NCI-H774 (cell line): ENCODE data around the gene AGAP1.

Experiments
- DNase-seq: peaks from one replicate; lab custom pipeline; 2025; lab: John Stamatoyannopoulos, UW

Gene AGAP1

DNA sequence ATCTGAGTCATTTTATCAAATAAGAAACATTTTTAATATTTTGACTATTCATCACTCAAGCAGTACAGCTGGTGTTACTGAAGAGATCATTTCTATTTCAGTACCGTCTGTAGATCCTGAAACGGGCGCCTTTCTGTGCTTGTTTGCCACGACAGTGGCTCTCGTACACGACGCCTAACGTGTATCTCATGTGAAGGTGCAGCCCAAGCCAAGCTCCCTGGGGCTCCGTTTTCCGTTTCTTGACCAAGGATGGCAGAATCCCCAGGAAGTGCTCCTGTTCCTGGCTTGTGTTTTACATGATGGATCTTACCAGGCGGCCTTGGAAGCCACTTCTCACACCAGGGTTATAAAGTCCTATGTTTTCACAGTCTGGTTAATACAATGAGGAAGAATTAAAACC lies 353.7 kb downstream of the AGAP1 start:
- no peak for DNase-seq

DNA sequence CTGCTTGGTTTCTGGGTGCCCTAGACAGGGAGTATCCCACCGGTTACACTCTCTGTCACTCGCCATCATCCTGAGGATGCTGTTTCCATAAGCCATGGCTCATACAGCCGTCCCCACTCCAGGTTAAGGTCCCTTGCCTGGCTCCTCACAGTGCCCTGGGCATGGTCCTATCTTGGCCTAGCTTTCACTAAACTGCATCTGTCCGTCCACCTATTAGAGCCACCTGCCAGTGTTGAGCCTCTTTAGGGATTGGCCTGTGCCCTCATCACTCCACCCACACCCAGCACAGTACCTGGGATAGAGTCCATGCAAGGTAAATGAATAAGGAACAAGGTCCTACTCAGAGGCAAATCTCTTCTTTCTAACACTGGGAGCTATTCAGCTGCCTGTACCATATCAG lies 354.2 kb downstream of the AGAP1 start:
- no peak for DNase-seq

DNA sequence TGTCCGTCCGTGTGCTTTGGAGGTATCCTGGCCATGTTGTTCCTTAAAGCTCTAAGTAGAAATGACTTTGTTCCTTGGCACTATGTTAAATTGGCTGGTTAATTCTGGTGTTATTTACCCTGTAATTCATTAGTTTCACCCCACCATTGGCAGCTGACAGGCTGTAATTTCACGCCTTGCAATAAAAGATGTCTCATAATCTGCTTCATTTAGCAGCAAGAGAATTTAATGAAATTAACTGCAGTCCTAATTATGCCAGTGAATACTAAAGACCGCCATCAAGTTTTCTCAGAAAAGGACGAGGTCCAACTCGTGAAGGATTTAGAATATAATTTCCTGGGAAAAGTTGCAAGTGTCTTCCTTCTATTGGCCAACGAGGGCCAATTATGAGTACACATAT lies 355.1 kb downstream of the AGAP1 start:
- DNase-seq = no peak

DNA sequence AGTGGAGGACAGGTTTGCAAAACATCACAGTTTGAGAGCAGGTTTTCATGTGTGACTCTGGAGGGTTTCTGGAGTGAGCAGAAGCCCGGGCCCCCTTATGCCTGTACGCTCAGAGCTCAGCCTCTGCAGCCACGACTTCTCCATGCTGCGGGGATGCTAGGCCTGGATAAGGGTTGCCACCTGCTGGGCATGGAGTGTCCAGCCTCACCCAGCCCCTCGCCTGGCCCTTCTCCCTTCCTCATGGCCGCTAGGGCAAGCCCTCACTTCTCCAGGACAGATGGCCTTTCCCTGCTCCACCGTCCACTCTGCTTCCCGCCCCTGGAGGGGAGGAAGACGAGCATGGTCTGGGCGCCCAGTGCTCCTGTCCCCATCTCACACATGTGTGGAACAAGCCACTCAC lies 355.6 kb downstream of the AGAP1 start:
- no peak for DNase-seq

DNA sequence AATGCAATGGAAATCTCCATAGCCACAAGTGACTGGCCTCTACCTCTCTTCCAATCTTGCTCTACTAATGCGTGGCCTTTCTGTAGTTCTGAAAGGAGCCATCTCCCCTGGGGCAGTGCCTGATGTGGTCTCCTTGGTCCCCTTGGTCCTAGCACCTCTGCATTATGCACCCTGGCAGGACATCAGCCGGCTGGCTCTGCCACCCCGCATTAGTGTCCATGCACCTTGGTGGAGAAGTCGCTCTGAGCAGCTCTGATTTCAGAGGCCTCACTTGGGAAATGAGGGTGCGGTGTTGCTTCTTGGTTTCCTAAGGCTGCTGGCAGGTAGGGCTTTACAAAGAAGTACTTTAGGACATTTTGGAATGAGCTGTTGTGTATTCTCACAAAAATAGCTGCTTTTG lies 356.4 kb downstream of the AGAP1 start:
- no peak for DNase-seq

DNA sequence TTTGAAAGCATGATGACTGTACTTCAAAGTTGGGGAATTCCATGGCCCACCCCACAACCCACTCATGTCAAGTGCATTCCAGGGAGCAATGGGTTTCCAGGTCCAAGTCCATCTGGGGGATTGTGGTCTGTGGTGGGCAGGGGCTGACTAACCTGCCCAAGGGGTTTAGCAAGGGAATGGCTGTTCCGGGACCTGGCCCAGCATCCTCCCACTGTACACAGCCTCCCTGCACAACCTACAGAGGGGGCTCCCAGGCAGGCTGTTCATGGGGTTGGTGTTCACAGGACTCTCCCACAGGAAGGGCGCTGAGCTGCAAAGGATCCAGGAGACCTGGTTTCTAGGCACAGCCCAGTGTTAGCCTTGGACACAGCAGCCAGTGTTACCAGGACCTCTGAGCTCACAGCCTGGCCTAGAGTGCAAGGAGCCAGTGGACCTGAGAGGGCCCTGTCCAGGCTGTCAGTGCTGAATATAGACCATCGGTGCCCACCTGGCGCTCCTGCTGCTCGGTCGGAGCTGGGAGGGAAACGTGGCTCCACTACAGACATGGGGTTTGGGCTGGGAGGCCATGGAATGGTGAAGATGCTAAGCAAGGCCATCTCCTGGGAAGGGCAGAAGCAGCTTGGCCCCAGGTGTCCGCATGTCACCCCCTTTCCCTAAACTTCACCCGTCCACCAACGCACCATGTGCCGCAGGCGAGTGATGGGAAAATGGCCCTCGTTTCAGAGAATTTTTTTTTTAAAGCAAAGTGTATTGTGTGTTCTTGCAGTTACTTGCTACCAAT lies 357.1 kb downstream of the AGAP1 start:
- DNase-seq = no peak

DNA sequence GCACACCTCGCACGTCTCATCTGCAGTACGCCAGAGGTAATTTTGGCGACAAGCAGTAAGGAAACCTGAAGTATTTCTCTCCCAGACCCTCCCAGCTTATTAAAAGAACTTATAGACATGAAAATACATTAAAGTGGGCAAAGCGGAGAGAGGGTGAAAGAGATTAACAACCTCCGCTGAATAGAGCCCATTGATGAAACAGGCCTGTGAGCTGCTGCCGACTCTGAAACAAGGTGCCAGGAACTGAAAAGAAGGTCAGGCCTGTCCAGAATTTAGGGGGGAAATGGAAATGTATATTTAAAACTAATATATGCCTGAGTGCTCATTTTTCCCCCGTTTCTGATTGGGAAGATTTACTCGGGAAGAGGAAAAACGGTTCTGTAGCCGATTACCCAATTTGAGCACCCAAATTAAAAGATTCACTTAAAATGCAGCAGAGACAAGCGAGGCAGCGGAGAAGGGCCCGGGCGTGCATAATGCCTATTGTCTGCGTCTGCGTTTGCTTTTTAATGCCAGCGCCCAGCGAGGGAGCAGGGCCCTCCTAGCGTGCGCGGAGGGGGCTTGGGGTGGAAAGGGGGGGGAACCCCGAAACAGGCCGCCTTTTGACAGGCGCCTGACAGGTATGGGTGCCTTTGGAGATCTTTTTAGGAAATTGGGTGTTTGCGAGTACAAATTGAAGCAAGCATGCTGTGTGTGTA lies 358.1 kb downstream of the AGAP1 start:
- no peak for DNase-seq

DNA sequence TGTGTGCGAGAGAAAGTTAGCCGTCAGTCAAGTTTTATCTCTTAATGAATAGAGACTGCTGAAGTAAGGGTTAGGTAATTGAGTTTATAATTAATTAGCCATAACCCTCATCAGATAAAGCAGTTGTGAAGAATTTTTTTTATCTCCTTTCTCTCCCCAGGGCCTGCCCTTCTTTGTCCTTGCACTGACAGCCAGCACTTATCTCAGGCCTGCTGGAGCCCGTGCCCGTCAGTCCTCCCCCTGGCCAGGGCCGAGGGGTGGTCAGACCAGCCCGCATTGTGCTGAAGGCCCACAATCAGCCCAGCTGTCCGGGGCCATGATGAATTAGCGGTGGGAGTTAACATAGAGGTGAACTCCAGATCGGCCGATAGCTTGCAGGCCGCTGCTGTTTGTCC lies 358.7 kb downstream of the AGAP1 start:
- DNase-seq = no peak

DNA sequence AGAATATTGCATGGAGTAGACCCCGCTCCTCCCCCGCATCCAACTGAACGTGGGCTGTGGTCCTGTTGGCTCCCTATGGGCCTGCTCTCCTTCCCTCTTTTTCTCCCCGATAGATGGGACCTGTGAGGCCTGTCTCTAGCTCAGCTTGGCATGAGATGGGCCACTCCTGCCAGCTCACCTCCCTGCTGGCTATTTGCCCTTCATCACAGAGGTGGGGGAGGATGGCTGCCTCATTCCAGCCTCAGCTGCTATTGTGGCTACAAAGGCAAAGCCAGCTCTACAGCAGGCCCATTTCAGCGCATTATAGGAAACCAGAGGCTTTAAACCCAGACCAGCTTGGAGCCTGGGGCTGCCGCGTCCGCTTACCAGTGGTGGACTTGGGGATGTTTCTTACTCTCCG lies 360.4 kb downstream of the AGAP1 start:
- DNase-seq = no peak

DNA sequence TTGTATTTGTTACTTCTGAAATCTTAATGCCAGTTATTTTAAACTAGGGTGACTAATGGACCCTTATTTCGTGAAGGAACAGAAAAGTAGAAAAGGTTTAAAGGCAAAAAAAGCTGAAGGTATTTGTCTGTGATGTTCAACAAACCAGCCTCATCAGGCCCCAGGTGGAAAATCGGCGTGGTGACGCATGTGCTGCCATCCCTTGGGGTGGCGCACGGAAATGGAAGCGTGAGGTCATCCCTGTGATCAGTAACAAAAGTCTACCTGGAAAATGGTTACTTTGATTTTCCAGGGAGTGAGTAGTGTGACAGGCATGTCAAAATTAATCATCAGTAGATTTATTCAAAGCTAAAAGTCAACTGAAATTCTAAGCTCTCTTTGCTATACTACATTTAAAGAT lies 361.2 kb downstream of the AGAP1 start:
- no peak for DNase-seq

DNA sequence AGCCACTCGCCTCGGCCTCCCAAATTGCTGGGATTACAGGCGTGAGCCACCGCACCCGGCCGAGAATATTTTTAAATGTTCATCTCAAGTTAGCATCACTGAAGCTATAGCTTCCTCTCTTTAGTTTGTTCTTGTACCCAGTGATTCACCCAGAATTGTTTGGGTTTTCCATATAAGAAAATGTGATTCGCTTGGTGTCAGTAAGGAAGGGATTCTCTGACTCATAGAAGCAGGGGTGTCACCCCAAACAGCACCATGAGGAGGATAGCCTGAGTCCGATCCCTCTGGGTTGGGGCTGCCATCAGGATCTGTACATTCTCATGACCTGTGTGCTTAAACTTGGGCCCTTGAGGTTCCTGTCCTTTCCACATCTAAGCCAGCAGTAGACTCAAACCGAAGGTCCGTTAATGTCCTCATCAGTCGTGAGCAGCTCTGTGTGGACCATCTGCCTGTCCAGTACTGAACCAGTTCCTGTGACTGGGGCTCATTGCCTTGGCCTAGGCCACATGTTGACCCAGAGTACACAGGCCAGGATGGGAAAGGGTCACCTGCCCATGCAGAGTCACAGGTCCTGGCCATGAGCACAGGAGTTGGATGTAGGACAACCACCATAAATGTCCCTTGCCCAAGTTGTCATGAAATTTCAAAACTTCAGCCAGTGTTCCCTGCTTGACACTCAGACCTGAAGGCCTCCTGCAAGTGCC lies 362.5 kb downstream of the AGAP1 start:
- DNase-seq = no peak

DNA sequence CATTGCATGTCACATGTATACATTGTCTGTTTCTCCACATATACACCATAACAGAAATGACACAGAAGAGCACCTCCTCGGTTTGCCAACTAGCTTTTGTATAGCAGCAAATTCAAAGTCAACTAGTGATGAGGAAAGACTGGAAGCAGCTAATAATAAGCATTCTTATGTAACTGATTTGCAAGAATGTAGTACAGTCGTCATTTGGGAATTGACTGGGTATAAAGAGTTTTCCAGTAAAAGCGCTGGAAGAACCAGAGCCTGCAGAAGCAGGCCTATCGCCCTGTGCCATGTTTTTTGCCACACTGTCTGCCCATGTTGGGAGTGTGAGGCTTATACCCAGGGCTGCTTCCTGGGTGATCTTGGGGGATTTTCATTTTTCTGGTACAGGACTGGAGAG lies 363.8 kb downstream of the AGAP1 start:
- DNase-seq = no peak

DNA sequence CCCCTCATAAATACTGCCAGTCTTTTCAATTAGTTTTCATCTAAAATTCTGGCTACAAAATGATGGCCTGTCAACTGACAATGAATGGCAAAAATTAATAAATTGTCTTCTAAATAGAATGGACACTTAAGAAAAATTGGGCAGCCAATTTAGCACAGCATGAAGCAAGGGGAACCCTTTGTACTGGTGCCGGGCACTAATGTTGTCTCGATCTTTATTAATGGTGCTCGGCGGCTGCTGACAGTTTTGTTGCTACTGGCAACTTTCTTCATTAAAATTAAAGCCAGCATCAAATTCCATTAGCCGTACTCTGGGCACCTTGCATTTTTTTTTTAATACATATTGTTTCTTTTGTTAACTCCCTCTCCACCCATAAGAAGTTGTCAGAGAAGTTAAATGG lies 365.0 kb downstream of the AGAP1 start:
- peak; percentile 27 for DNase-seq

DNA sequence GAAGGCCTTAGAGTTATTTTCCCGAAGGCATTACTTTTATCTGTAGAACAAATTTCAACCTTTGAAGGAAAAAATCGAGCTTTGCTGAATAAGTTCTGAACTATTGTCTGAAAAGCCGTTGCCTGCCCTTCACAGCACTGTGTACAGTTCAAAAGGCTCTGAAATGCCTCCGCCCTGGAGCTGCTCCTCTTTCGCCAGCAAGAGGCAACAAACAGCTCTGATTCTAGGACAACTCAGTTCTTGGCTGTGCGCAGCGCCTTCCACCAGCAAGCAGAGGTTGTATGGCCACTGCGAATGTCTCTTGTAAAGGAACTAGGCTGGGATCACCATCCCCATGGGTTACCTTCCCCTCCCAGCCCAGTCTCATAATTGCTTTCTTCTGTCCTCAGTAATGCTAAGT lies 365.8 kb downstream of the AGAP1 start:
- DNase-seq = no peak

DNA sequence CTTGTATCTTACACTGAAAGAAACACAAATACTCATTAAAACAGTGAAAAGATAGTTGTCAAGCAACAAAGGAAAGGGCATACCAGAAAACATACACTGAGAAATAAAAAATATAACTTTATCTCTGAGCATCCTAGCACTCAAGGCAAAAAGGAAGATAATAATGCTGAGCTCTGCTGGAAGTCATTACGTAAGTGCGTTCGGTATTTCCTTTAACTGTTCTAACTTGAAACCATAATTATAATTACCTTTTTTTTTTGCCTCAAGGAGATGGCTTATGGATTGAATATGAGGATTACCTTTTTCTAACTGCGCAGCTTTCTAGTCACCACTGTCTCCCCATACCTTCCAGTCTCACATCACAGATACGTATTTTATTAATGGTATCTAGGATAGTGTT lies 366.3 kb downstream of the AGAP1 start:
- DNase-seq = no peak

DNA sequence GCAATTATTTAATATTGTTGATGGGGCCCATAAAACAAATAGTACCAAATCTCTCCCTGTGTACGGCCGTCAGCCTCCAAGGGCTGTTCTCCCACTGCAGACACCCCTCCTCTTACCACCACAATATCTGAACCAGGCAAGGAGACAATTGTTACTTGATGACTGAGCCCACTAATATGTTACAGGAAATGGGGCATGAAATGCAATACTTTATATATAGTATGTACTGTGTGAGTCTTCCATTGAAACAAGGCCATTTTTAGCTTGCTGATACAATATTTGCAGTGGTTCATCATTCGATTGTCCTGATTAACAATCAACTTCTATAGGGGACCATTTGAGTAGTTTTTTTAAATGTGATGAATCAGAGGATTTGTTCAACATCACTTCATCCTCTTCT lies 367.0 kb downstream of the AGAP1 start:
- no peak for DNase-seq

DNA sequence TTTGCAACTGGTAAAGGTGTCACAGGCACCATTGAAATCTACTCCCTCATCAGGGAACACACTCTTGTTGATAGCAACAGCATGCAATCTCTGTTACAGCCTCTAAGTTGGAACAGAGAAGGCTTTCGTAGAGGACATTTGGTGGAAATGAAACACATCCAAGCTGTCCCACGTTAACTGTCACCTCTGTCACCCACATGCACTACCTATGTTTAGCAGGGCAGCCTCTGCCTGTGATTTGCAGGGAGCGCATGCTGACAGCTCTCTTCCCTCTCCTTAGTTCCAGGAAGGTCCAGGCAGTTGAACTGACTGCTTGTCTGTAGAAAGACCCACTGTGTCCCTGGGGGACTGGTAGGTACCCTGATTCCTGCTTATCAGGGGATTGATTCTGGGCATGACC lies 367.5 kb downstream of the AGAP1 start:
- no peak for DNase-seq

DNA sequence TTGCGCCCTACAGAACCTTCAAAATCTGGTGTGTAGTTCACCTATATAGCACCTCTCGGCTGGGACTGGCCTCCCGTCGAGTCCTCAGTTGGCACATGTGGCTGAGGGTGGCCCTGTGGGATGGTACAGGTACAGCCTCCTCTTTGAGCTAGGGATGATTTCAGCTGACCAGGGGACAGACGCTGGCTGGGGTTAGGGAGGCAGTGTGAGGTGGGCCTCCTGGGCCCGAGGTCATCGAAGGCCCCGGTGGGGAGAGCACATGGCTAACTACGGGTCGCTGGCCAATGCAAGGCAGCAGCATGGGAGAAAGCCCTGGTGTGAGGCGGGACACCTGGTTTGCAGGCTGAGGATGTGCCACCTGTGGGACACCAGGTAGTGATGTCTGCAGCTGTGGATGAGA lies 369.6 kb downstream of the AGAP1 start:
- no peak for DNase-seq

DNA sequence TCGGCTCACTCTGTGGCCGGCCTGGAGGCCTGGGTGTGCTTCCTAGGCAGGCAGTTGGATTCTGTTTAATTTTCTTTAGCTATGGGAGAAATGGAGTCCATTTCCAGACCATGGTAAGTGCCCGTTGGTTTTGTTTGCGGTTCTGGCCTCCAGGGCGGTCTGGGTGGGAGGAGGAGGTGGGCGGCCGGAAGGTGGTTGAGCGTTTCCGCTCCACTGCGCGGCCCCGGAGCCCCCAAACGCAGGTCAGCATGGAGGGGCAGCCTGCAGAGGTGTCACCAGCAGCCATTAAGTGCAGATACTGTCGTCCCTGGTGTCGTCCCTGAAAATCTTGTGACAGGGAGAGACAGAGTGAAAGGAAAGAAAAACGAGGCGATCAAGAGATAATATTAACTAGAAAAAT lies 370.5 kb downstream of the AGAP1 start:
- DNase-seq = no peak

DNA sequence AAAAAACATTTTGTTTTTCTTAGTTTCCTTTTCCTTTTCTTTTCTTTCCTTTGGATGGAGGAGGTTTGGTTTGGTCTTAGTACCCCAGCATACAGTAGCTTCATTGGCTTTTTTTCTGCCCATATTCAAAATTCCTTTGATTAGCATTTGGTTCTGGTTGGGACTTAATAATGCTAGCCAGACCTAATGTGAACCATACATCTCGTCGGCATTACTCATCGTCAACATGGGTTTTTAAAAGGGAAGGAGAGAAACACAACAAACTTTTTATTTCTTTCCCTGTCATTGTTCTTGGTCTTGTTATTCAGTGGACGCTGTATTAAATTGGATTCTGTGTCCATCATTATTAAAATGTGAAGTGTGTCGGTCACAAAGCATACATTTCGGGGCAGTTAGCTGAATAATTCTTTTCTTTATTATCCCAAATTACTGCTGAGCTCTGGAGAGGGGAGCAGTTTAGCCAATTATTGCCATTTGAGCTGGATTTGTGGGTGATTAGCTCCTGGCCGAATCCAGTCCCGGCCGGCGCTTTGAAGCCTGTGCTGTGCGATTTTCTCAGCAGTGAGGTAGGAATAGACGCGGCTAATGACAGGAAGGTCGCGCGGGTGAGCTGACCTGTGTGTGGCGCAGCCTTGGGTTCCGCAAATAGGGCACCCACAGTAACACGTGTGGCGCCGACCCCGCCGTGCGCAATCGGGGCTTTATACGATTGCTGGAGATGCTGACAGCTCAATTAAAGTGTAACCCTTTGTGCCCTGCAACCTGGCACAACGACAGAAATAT lies 371.1 kb downstream of the AGAP1 start:
- DNase-seq = no peak

DNA sequence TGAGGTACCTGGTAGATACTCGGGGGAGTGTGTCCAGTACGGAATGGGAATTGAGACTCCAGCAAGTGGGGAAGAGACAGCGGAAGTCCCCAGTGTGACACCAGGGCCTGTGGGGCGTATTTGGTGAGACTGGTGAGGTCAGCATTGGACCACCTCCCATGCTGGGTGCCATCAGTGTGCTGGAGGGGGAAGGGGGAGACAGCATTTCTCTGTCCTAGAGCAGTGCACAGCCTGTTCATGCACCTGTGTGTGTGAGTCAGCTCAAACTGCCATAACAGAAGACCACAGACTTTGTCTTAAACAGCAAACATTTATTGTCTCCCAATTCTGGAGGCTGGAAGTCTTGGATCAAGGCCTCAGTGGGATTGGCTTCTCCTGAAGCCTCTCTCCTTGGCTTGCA lies 372.5 kb downstream of the AGAP1 start:
- DNase-seq = no peak

DNA sequence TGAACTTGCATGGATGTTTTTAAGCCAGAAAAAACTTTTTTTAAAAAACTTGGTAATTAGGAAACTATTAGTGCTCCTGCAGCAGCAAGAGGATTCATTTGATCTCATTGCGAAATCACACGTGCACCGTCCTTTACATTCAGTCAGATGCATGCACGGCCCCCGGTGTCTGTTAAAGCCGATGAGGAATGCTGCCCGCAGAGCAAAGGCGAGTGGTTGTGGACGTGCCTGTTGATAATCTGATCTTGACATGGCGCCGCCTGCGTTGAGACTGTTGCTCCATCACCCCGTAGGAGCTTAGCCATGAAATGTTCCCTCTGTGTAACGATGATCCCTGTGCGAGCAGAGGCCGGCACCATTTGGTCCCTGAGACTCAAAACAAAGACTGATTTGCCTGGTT lies 374.4 kb downstream of the AGAP1 start:
- DNase-seq = no peak

DNA sequence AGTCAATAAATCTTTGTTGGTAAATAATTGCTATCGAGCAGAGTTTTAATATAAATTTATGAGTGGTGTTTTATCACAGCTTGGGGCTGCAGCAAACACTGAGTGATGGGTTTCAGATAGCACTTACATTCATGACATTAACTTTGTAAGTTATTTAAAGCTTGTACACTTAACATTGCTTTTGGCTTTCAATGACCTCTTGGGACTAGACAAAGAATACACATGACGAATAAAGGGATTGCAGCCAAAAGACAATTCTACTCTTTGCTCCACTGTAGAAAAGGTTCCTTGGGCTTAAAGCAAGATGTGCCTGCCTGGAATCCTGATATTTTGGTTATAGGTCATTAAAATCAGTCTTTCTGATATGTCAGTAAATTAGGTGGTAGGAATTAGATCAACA lies 374.8 kb downstream of the AGAP1 start:
- no peak for DNase-seq
